ENCODE measurements around the gene RNF130. TPM values are rescaled to one million over a fixed set of nuclear protein-coding genes. Genes with fewer than 3 reads are reported as not detected.

The RNF130 gene
- total RNA-seq, 1 donor, result 21.7 TPM

DNA sequence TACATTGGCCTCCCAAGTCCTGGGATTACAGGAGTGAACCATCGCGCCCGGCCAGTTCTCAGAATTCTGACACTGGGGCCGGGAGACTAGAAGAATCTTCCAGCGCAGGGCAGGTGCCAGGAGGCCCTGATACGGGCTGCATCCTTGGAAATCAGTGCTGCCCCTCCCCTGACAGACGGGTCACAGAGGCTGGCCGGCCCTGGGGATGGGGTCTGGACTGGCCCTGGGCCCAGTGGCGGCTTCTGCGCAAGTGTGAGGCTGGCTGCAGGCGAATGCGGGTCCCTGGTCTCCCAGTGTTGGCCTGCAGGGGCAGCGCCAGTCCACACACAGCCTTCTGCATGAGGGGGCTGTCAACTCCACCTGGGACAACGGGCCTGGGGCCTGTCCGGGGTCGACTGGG is 163.0 kb downstream of the RNF130 start:
- H3K4me3 ChIP-seq (ENCODE audit: low read depth, low read length), result no peak overlapping the region
- TF ChIP-seq, protein P1, sequence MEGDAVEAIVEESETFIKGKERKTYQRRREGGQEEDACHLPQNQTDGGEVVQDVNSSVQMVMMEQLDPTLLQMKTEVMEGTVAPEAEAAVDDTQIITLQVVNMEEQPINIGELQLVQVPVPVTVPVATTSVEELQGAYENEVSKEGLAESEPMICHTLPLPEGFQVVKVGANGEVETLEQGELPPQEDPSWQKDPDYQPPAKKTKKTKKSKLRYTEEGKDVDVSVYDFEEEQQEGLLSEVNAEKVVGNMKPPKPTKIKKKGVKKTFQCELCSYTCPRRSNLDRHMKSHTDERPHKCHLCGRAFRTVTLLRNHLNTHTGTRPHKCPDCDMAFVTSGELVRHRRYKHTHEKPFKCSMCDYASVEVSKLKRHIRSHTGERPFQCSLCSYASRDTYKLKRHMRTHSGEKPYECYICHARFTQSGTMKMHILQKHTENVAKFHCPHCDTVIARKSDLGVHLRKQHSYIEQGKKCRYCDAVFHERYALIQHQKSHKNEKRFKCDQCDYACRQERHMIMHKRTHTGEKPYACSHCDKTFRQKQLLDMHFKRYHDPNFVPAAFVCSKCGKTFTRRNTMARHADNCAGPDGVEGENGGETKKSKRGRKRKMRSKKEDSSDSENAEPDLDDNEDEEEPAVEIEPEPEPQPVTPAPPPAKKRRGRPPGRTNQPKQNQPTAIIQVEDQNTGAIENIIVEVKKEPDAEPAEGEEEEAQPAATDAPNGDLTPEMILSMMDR (IDR thresholded peaks at IDR 0.05; ENCODE audit: insufficient read depth, low read length), result no peak
- no peak for DNase-seq (ENCODE audit: low read depth)

DNA sequence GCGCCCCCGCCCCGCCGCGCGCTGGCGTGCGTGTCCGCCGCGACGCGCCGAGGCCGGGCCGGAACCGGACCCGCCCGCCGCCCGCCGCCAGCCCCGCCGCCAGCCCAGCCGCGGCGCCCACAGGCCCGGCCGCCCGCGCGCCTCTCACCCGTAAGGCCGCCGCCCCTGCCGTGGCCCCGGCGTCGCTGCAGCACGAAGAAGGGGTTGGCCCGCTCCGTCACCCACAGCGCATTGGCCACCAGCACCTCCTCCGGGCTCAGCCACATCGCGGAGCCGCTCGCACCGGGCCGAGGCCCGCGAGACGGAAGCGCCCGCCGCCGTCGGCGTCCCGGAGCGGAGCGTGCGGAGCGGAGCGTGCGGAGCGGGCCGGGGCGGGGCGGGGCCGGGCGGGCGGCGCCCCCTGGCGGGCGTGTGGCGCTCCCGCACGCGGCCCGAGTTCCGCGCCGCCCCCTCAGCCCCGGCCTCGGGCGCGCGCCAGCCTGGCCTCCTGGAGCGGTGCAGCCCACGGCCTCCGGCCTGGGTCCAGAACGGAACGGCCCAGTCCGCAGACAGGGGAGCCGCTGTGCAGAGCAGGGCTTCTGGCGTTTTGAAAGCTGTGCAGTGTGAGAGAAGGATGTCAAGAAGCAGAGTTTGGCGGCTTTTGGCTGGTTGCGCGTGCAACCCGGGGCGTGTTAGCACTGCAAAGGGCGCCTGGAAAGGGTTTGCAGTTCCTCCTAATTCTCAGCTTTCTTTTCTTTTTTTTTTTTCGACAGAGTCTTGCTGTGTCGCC is 163.8 kb downstream of the RNF130 start, which contains the start of gene TBC1D9B:
TBC1D9B (minus strand) TSS at position 342 of the 769 bp plus-strand sequence; CDS start at position 266, 76 bp downstream.
- peak within 1 kb of the TSS; percentile 85 for H3K4me3 ChIP-seq (ENCODE audit: low read depth, low read length)
- TF ChIP-seq, protein P1 (IDR thresholded peaks at IDR 0.05; ENCODE audit: insufficient read depth, low read length), result peak; percentile 25
- peak; percentile 65 for DNase-seq (ENCODE audit: low read depth)

DNA sequence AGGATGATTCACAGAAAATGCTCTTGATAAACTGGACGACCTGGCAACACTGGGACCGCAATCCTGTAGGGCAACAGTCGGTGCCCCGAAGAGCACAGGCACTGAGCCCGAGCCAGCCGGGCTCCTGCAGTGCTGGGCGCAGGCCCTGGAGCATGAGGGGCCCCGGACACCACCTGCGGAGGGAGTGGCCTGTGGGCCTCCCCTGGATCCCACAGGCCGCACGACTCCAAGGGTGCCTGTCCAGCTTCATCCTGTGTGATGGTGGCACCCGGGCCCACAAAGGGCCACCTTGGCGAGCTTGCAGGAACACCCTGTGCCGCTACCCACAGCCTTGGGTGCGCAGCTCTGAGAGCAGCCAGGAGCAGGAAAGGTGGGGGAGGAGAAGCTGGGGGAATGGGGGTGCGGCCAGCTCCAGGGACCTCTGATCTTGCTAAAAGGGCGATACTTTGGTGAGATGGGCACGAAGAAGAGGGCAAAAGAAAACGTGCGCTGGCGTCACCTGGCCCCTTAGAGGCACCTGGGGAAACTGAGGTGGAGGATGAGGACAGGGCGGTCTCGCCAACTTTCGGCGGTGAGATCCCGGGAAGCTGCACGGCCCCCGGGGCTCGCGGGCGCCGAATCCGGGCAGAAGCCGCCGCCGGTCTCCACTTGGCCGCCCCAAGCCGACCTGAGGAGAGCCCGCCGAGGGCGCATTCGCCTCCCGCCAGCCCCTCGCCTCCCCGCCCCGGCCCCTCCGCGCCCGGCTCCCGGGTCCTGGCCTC is 164.6 kb downstream of the RNF130 start:
- peak; percentile 11 for DNase-seq (ENCODE audit: low read depth)
- TF ChIP-seq, protein P1 (IDR thresholded peaks at IDR 0.05; ENCODE audit: insufficient read depth, low read length), result no peak

DNA sequence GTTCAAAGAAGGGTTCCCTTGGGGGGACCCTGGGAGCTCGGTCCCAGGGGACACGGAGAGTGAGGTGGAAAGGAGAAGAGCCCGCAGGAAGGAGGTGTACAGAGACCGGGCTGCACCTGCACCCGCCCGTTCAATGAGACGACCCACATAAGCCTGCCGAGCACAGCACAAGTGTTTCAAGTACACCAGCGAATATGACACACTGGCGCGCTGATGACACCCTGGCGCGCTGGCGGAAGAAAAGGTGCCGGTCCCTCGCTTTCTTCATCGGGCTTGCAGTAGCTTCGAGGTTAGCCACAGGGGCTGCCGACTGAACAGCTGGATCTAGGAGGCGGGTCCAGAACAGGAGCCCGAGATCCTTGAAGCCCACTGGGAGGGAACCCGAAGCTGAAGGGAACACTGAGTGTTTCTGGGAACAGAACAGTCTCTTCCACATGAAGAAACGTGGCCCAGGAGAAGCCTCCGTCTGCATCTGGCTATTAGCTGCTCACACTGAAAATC is 165.2 kb downstream of the RNF130 start:
- TF ChIP-seq, protein P1 (IDR thresholded peaks at IDR 0.05; ENCODE audit: insufficient read depth, low read length), result no peak
- peak; percentile 13 for DNase-seq (ENCODE audit: low read depth)
- H3K4me3 ChIP-seq (ENCODE audit: low read depth, low read length), result peak overlapping the region; percentile 85

More for the DNA sequence above, 164.6 kb downstream of the RNF130 start:
- peak overlapping the region; percentile 85 for H3K4me3 ChIP-seq (ENCODE audit: low read depth, low read length)

DNA sequence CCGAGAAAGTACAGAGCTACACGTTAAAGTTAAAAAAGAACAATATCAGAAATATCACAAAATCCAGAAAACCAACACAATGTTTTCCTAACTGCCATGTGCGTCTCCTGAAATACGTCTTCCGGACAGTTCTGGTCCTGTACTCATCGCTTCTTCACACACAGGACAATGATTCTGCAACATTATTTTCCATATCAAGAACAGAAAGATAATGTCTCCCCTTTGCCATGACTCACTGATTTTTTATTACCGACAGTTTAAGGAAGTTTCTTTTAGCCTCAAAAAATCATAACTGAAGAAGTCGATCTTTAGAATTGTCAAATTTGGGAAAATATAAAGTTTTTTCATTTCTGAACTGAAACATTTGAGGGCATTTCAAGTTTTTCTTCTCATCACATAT is 166.4 kb downstream of the RNF130 start:
- no peak overlapping the region for H3K4me3 ChIP-seq (ENCODE audit: low read depth, low read length)
- TF ChIP-seq, protein P1 (IDR thresholded peaks at IDR 0.05; ENCODE audit: insufficient read depth, low read length), result no peak
- DNase-seq (ENCODE audit: low read depth), result no peak

Small RNA genes within 50 kb of the gene (small RNA-seq; reads per million reads assigned to genes)
- gene MIR340, result 8.9 reads per million, percentile 93 among the genes with 10 or more reads in this experiment

Other genes starting within 250 kb of the RNF130 start
- 3.5 and 11.0 TPM in 2 replicates for gene MRNIP, start 212.9 kb downstream of the RNF130 start, total RNA-seq (ENCODE audit: low replicate concordance)
- 63.7 and 70.9 TPM in 2 replicates for gene TBC1D9B, start 163.9 kb downstream of the RNF130 start, total RNA-seq (ENCODE audit: low replicate concordance)
- gene RASGEF1C, start 137.5 kb upstream of the RNF130 start, total RNA-seq (ENCODE audit: low replicate concordance), result not detected in 2 replicates
- 19.1 and 33.4 TPM in 2 replicates for gene MAPK9, start 220.3 kb upstream of the RNF130 start, total RNA-seq (ENCODE audit: low replicate concordance)